Measurements from ENCODE around the gene DHCR24.

GRCh38 chr1:54931275-54931840 is 44.4 kb upstream of the DHCR24 start:
- TF ChIP-seq CTCF (IDR thresholded peaks at IDR 0.05) (no peak), POLR2A (IDR thresholded peaks at IDR 0.05) (no peak)

Measured in lower leg skin (tissue), 3 donors.